ENCODE data around the gene GPR78.

Gene GPR78

GRCh38 chr4:8577972-8578371 lies 2.2 kb upstream of the GPR78 start:
- no peak overlapping the region for H3K4me3 ChIP-seq (replicated peaks; ENCODE audit: low read depth, low read length)
- no peak for TF ChIP-seq CTCF (IDR thresholded peaks at IDR 0.05; ENCODE audit: insufficient read depth, low read length, poor library complexity, severe bottlenecking)
- DNase-seq (ENCODE audit: extremely low read depth, insufficient read length), result no peak
- H3K36me3 ChIP-seq (ENCODE audit: control insufficient read depth, insufficient read depth, low read length), result no peaks in the 10 kb centered on the region
- no peaks in the 10 kb centered on the region; the same call in 1 of the 2 replicates for H3K27me3 ChIP-seq (replicated peaks; ENCODE audit: control insufficient read depth, insufficient read depth, low read length)

GRCh38 chr4:8578717-8579116 lies 1.5 kb upstream of the GPR78 start:
- Histone ChIP-seq H3K27me3 (replicated peaks; ENCODE audit: control insufficient read depth, insufficient read depth, low read length) (no peaks in the 10 kb centered on the region; the same call in 1 of the 2 replicates), H3K36me3 (ENCODE audit: control insufficient read depth, insufficient read depth, low read length) (no peaks in the 10 kb centered on the region), H3K4me3 (replicated peaks; ENCODE audit: low read depth, low read length) (no peak overlapping the region)
- no peak for TF ChIP-seq CTCF (IDR thresholded peaks at IDR 0.05; ENCODE audit: insufficient read depth, low read length, poor library complexity, severe bottlenecking)
- no peak for DNase-seq (ENCODE audit: extremely low read depth, insufficient read length)

- Histone ChIP-seq H3K4me3 (replicated peaks; ENCODE audit: low read depth, low read length) (no peak overlapping the region), H3K27me3 (replicated peaks; ENCODE audit: control insufficient read depth, insufficient read depth, low read length) (no peaks in the 10 kb centered on the region; the same call in 1 of the 2 replicates), H3K36me3 (ENCODE audit: control insufficient read depth, insufficient read depth, low read length) (no peaks in the 10 kb centered on the region)
- no peak for DNase-seq (ENCODE audit: extremely low read depth, insufficient read length)
- no peak for TF ChIP-seq CTCF (IDR thresholded peaks at IDR 0.05; ENCODE audit: insufficient read depth, low read length, poor library complexity, severe bottlenecking)
These were observed 469 bp upstream of the GPR78 start for GRCh38 chr4:8579526-8580320.

- Histone ChIP-seq H3K27me3 (replicated peaks; ENCODE audit: control insufficient read depth, insufficient read depth, low read length) (no peaks in the 10 kb centered on the region; the same call in 1 of the 2 replicates), H3K36me3 (ENCODE audit: control insufficient read depth, insufficient read depth, low read length) (no peaks in the 10 kb centered on the region), H3K4me3 (replicated peaks; ENCODE audit: low read depth, low read length) (no peak overlapping the region)
- DNase-seq (ENCODE audit: extremely low read depth, insufficient read length), result no peak
- no peak for TF ChIP-seq CTCF (IDR thresholded peaks at IDR 0.05; ENCODE audit: insufficient read depth, low read length, poor library complexity, severe bottlenecking)
These were observed 1.1 kb downstream of the GPR78 start for GRCh38 chr4:8581094-8581861.

GRCh38 chr4:8582016-8582415 lies 1.8 kb downstream of the GPR78 start:
- Histone ChIP-seq H3K4me3 (replicated peaks; ENCODE audit: low read depth, low read length) (no peak overlapping the region), H3K36me3 (ENCODE audit: control insufficient read depth, insufficient read depth, low read length) (no peaks in the 10 kb centered on the region), H3K27me3 (replicated peaks; ENCODE audit: control insufficient read depth, insufficient read depth, low read length) (no peaks in the 10 kb centered on the region; the same call in 1 of the 2 replicates)
- no peak for DNase-seq (ENCODE audit: extremely low read depth, insufficient read length)
- TF ChIP-seq CTCF (IDR thresholded peaks at IDR 0.05; ENCODE audit: insufficient read depth, low read length, poor library complexity, severe bottlenecking), result no peak

Data from GM06990 (cell line).